Activated naive CD8-positive, alpha-beta T cell treated with anti-CD3 and anti-CD28 coated beads for 36 hours (primary cell): Measurements from ENCODE around the gene CISD1. TPM values are rescaled to one million over a fixed set of nuclear protein-coding genes. Genes with fewer than 3 reads are reported as not detected.
A peak's percentile ranks its signal among the peaks of the same experiment; 100 is the strongest.

Experiments used
- DNase-seq: peaks from one replicate; pipeline ENCODE4 v3.0.0; 2021
- H3K27ac Mint-ChIP-seq: one replicate; pipeline ENCODE4 v1.8.0; 2022; ENCODE audit warnings: mild to moderate bottlenecking, moderate library complexity, mixed read lengths
- H3K27me3 Mint-ChIP-seq: one replicate; pipeline ENCODE4 v1.8.0; 2022; ENCODE audit warnings: mild to moderate bottlenecking, mixed read lengths
- H3K36me3 Mint-ChIP-seq: one replicate; pipeline ENCODE4 v1.8.0; 2021; ENCODE audit warnings: mild to moderate bottlenecking, mixed read lengths
- H3K4me1 Mint-ChIP-seq: one replicate; pipeline ENCODE4 v1.8.0; 2021; ENCODE audit warnings: mixed read lengths
- H3K4me3 Mint-ChIP-seq: one replicate; pipeline ENCODE4 v1.8.0; 2022; ENCODE audit warnings: mild to moderate bottlenecking, moderate library complexity, mixed read lengths
- H3K9me3 Mint-ChIP-seq: one replicate; pipeline ENCODE4 v1.8.0; 2022; ENCODE audit warnings: mixed read lengths
- total RNA-seq, 2 experiments: library from RNA; stranded (reverse); gene quantifications; one replicate each; pipeline ENCODE4 v1.2.3, GENCODE V29; 2021

The CISD1 gene
- total RNA-seq, 2 experiments from 2014 or later, result 65.0 to 65.4 TPM

- Mint-ChIP-seq H3K9me3 (no peaks in the 10 kb centered on the region), H3K4me1 (peaks cover 8% of the 10 kb centered on the region), H3K36me3 (no peaks in the 10 kb centered on the region), H3K4me3 (no peak overlapping the region), H3K27ac (no peak overlapping the region), H3K27me3 (no peaks in the 10 kb centered on the region)
- no peak for DNase-seq
These were observed 49.4 kb downstream of the CISD1 start for GRCh38 chr10:58318346-58318745.

- H3K4me3 Mint-ChIP-seq, result no peak overlapping the region
- DNase-seq, result no peak
These were observed 50.6 kb downstream of the CISD1 start for GRCh38 chr10:58319599-58319998.

DNA sequence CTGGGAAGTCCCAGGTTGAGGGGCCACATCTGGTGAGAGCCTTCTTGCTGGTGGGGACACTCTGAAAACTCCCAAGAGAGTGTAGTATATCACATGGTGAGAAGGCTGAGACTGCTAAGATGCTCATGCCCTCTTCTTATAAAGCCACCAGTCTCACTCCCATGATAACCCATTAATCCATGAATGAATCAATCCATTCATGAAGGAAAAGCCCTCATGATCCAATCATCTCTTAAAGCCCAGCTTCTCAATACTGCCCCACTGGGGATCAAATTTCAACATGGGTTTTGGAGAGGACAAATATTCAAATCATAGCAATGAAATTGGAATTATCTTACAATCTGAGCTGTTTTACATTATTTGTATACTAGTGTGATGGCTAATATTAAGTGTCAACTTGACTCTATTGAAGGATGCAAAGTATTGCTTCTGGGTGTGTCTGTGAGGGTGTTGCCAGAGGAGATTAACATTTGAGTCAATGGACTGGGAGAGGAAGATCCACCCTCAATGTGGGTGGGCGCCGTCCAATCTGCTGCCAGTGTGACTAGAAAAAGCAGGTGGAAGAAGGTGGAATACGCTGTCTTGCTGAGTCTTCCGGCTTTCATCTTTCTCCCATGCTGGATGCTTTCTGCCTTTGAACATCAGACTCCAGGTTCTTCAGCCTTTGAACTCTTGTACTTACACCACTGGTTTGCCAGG lies 51.5 kb downstream of the CISD1 start:
- Mint-ChIP-seq H3K27ac (no peak overlapping the region), H3K9me3 (no peaks in the 10 kb centered on the region), H3K36me3 (no peaks in the 10 kb centered on the region), H3K4me3 (no peak overlapping the region), H3K4me1 (peaks cover 8% of the 10 kb centered on the region), H3K27me3 (no peaks in the 10 kb centered on the region)
- DNase-seq, result no peak

More at GRCh38 chr10:58319599-58319998, 50.6 kb downstream of the CISD1 start:
- Mint-ChIP-seq H3K27me3 (no peaks in the 10 kb centered on the region), H3K4me1 (peaks cover 8% of the 10 kb centered on the region), H3K9me3 (no peaks in the 10 kb centered on the region), H3K36me3 (no peaks in the 10 kb centered on the region), H3K27ac (no peak overlapping the region)

DNA sequence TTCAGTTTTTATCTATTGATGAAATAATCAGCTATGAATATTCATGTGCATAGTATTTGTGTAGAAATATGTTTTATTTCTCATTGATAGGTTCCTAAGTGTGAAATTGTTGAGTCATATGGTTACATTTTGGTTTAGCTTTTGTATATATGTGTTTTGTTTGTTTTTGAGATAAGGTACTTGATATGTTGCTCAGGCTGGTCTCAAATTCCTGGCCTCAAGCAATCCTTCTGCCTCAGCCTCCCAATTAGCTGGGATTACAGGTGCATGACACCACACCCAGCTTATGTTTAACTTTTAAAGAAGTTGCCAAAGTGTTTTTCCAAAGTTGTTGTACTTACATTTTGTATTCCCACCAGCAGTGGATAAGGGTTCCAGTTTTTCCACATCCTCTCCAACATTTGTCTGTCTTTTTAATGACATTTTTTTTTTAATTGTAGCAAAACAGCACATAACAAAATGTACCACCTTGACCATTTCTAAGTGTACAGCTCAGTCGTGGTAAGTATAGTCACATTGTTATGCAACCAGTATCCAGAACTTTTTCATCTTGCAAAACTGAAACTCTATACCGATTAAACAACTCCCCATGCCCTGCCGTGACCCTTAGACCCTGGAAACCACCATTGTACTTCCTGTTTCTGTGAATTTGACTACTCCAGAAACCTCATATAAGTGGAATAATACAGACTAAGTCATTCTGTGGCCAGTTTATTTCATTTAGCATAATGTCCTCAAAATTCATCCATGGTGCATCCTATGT lies 53.3 kb downstream of the CISD1 start:
- Mint-ChIP-seq H3K27ac (peak overlapping the region; percentile 1), H3K9me3 (no peaks in the 10 kb centered on the region)

DNA sequence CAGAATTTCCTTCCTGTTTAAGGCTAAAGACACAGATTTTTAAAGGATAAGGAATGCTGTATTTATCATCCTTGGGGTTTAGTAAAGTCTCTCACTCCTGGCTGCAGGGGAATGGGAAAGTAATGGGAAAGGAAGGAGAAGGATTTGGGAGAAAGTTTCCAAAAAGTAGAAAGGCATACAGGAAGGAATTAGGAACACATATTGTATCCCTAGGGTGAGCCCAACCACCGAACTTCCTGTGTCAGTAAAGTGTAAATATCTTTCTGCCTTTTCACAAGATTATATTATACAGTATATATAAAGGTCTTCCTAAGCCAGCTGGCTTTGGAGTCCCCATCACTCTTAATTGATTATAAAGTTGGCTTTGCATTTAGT lies 53.9 kb downstream of the CISD1 start:
- H3K4me3 Mint-ChIP-seq, result no peak overlapping the region
- no peaks in the 10 kb centered on the region for H3K9me3 Mint-ChIP-seq
- H3K27me3 Mint-ChIP-seq, result no peaks in the 10 kb centered on the region
- H3K27ac Mint-ChIP-seq, result peak overlapping the region; percentile 1
- DNase-seq, result no peak
- H3K4me1 Mint-ChIP-seq, result peaks cover 8% of the 10 kb centered on the region
- no peaks in the 10 kb centered on the region for H3K36me3 Mint-ChIP-seq

More for the DNA sequence above, 53.3 kb downstream of the CISD1 start:
- H3K4me3 Mint-ChIP-seq, result no peak overlapping the region
- no peaks in the 10 kb centered on the region for H3K36me3 Mint-ChIP-seq
- H3K4me1 Mint-ChIP-seq, result peaks cover 8% of the 10 kb centered on the region
- no peaks in the 10 kb centered on the region for H3K27me3 Mint-ChIP-seq
- peak; percentile 21 for DNase-seq

- H3K27ac Mint-ChIP-seq, result no peak overlapping the region
- H3K27me3 Mint-ChIP-seq, result peaks cover 4% of the 10 kb centered on the region
- no peaks in the 10 kb centered on the region for H3K9me3 Mint-ChIP-seq
- H3K36me3 Mint-ChIP-seq, result no peaks in the 10 kb centered on the region
- H3K4me1 Mint-ChIP-seq, result peaks cover 8% of the 10 kb centered on the region
- no peak for DNase-seq
- no peak overlapping the region for H3K4me3 Mint-ChIP-seq
These were observed 58.0 kb downstream of the CISD1 start for GRCh38 chr10:58326967-58327381.

GRCh38 chr10:58328233-58328632 lies 59.3 kb downstream of the CISD1 start:
- Mint-ChIP-seq H3K36me3 (no peaks in the 10 kb centered on the region), H3K4me1 (no peaks in the 10 kb centered on the region), H3K4me3 (no peak overlapping the region), H3K9me3 (no peaks in the 10 kb centered on the region), H3K27me3 (peaks cover 4% of the 10 kb centered on the region), H3K27ac (no peak overlapping the region)
- no peak for DNase-seq

- H3K9me3 Mint-ChIP-seq, result no peaks in the 10 kb centered on the region
- peaks cover 6% of the 10 kb centered on the region for H3K4me1 Mint-ChIP-seq
- no peak for DNase-seq
- peaks cover 4% of the 10 kb centered on the region for H3K27me3 Mint-ChIP-seq
- no peak overlapping the region for H3K27ac Mint-ChIP-seq
- H3K36me3 Mint-ChIP-seq, result no peaks in the 10 kb centered on the region
- H3K4me3 Mint-ChIP-seq, result no peak overlapping the region
These were observed 61.5 kb downstream of the CISD1 start for GRCh38 chr10:58330431-58330830.

DNA sequence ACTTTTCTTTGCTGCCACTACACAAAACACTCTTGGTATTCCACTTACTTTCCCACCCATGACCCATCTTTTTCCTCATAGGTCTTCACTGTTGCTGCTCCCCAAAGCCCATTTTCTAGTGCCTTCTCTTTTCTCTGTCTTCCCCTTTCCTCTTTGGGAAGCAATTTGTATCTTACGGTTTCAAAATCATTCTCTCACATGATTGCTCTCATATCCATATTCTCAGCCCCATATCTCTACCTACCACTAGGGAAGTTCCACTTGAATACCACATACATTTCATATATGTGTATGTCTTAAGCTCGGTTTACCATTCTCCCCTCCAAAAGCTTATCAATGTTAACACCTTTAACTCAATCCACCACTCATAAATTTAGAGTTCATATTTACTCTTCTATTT lies 62.7 kb downstream of the CISD1 start:
- Mint-ChIP-seq H3K27me3 (peaks cover 4% of the 10 kb centered on the region), H3K4me3 (no peak overlapping the region), H3K4me1 (peaks cover 18% of the 10 kb centered on the region), H3K27ac (no peak overlapping the region), H3K36me3 (peaks cover 7% of the 10 kb centered on the region), H3K9me3 (no peaks in the 10 kb centered on the region)
- no peak for DNase-seq

DNA sequence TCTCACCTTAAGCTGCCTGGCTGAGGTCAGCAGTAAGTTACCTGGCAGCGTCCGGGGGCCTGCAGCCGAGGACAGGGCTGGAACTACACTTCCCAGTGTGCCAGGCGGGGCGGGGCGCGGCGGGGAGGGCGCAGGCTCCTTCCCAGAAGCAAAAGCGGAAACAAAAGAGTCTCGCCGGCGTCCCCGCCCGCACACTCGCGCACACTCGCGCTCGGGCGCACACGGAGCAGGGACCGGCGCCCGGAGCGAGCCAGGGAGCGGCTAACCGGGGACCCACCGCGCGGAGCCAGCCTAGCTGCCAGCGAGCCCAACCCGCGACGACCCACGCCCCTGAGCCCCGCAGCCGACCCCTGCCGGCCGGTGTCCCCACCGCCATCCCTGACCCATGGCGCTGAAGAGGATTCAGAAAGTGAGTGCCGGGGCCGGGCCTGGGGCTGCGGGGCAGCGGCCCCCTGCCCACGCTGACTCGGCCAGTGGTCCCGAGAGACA lies 65.9 kb downstream of the CISD1 start, which contains the start of gene UBE2D1:
Gene UBE2D1 (plus strand): TSS at position 190 of the 489 bp plus-strand sequence. CDS start 196 bp downstream, at position 386.
- DNase-seq, result peak; percentile 85
- H3K9me3 Mint-ChIP-seq, result no peaks in the 10 kb centered on the region
- H3K36me3 Mint-ChIP-seq, result peaks cover 10% of the 10 kb centered on the region
- peaks cover 34% of the 10 kb centered on the region for H3K4me1 Mint-ChIP-seq
- H3K27ac Mint-ChIP-seq, result peak within 1 kb of the TSS; percentile 79
- peaks cover 4% of the 10 kb centered on the region for H3K27me3 Mint-ChIP-seq
- H3K4me3 Mint-ChIP-seq, result peak within 1 kb of the TSS; percentile 97

GRCh38 chr10:58335306-58336005 lies 66.5 kb downstream of the CISD1 start:
- H3K4me1 Mint-ChIP-seq, result peaks cover 38% of the 10 kb centered on the region
- H3K4me3 Mint-ChIP-seq, result peak overlapping the region; percentile 97
- DNase-seq, result no peak
- H3K27ac Mint-ChIP-seq, result peak overlapping the region; percentile 79
- H3K27me3 Mint-ChIP-seq, result peaks cover 4% of the 10 kb centered on the region
- no peaks in the 10 kb centered on the region for H3K9me3 Mint-ChIP-seq
- H3K36me3 Mint-ChIP-seq, result peaks cover 10% of the 10 kb centered on the region

DNA sequence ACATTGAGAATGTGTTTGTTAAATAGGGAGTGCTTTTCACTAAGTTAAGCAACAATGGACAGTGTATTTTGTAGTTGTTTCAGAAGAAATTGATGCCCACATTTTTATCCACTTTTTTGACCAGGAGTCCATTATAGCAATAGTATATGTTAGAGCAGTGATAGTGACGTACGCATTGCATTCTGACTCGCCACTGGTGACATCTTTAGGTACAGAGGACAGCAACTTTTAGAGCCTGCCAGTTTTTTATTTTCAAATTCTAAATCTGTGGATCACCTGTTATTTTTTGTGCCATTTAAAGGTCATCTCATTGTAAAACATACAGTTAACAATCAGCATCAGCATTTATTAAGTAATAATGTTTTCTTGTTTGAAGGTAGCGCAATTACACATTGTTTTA lies 67.3 kb downstream of the CISD1 start:
- peaks cover 10% of the 10 kb centered on the region for H3K36me3 Mint-ChIP-seq
- peak overlapping the region; percentile 97 for H3K4me3 Mint-ChIP-seq
- H3K9me3 Mint-ChIP-seq, result no peaks in the 10 kb centered on the region
- H3K27ac Mint-ChIP-seq, result no peak overlapping the region
- DNase-seq, result no peak
- peaks cover 4% of the 10 kb centered on the region for H3K27me3 Mint-ChIP-seq
- H3K4me1 Mint-ChIP-seq, result peaks cover 46% of the 10 kb centered on the region
